HUDEP-2 (cell line): ENCODE measurements around the gene HNRNPCL1.
"Not testable (repeated sequence)": the region's sequence is repeated elsewhere in the genome, so short reads cannot be mapped to it uniquely, and the experiment has no call there.

Experiments used
- DNase-seq, 76 experiments: peaks; one replicate each; lab custom pipeline; 2025; ENCODE audit not compliant: unreplicated experiment in 76 of 76; lab: John Stamatoyannopoulos, UW

HNRNPCL1 gene

DNA sequence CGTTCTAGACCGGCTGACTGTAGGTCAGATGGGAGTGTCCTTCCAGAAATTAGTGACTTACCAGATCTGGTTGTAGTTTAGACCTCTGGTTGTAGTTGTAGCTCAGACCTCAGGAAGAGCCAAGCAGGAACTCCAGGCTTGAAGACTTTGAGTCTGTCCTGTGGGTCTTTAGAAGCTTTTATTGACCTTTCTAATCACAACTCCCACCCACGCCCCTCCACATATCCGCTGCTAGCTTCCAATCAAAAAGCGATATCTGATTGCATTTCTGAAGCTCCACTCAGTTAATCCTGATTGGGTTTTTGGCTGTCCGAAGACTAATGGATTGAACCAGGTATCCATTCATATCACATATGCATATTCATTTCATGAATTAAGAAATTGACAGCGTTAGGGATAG lies at the start of gene HNRNPCL1:
Gene HNRNPCL1 (minus strand): TSS at position 101 of the 400 bp plus-strand sequence. CDS start 431 bp downstream, outside the sequence.
- not testable (repeated sequence) for DNase-seq

DNA sequence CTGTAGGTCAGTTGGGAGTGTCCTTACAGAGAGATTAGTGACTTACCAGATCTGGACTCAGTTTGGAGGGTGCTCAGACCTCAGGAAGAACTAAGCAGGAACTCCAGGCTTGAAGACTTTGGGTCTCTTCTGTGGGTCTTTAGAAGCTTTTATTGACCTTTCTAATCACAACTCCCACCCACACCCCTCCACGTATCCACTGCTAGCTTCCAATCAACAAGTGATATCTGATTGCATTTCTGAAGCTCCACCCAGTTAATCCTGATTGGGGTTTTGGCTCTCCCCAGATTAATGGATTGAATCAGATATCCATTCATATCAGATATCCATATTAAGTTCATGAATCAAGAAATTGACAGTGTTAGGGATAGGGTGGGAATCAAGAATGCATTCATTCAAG lies 49.6 kb upstream of the HNRNPCL1 start, which contains the start of gene PRAMEF10:
Gene PRAMEF10 (minus strand): TSS at position 101 of the 400 bp plus-strand sequence. CDS start 2,423 bp downstream, outside the sequence.
- DNase-seq, result not testable (repeated sequence)

DNA sequence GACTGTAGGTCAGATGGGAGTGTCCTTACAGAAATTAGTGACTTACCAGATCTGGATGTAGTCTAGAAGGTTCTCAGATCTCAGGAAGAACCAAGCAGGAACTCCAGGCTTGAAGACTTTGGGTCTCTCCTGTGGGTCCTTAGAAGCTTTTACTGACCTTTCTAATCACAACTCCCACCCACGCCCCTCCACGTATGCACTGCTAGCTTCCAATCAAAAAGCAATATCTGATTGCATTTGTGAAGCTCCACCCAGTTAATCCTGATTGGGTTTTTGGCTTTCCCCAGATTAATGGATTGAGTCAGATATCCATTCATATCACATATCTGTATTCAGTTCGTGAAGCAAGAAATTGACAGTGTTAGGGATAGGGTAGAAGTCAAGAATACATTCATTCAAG lies 37.6 kb upstream of the HNRNPCL1 start, which contains the start of gene PRAMEF4:
Gene PRAMEF4 (minus strand): TSS at position 101 of the 400 bp plus-strand sequence. CDS start 2,807 bp downstream, outside the sequence.
- DNase-seq, result not testable (repeated sequence)

- not testable (repeated sequence) for DNase-seq
Measured at GRCh38 chr1:12878453-12878852, 29.9 kb upstream of the HNRNPCL1 start.

DNA sequence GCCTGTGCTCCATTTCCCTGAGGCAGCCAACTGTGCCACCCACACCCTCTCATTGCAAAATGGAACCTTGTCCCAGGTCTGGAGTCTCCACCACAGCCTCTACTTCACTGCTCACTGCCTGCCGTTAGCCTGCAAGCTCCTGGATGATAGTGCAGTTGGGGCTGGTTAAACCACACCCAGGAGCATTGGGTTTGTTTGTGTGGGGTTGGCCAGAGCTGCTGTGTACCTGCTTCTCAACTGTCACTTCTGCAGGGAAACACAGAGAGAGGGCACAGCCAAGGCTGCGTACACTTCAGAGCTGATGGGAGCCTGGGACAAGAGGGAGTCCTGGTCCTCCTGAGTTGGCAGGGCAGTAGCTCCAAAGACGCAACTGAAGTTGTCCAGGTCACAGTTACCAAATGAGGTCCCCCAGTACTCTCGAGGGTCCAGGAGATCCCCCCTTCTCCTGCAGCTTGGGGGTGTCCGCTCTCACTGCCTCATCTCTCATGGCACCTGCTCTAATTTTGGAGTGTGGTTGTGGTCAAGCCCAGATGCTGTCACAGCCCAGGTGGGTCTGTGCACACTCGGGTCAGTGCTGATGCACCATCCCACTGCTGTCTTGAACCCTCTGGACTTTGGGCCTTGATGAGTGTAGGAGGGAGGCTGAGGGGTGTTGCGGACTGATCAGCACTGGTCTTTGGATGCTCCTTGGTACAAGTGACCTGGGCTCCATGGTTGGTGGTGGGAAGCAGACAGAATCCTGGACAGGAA lies 14.8 kb upstream of the HNRNPCL1 start:
- DNase-seq, result not testable (repeated sequence)

- not testable (repeated sequence) for DNase-seq
Measured at GRCh38 chr1:12856786-12857185, 8.3 kb upstream of the HNRNPCL1 start, which contains the start of gene PRAMEF2. PRAMEF2 (plus strand) TSS chr1:12857086; CDS start chr1:12859010, 1,924 bp downstream.

- DNase-seq, result no peak
Measured at GRCh38 chr1:12851779-12852178, 3.3 kb upstream of the HNRNPCL1 start.

DNA sequence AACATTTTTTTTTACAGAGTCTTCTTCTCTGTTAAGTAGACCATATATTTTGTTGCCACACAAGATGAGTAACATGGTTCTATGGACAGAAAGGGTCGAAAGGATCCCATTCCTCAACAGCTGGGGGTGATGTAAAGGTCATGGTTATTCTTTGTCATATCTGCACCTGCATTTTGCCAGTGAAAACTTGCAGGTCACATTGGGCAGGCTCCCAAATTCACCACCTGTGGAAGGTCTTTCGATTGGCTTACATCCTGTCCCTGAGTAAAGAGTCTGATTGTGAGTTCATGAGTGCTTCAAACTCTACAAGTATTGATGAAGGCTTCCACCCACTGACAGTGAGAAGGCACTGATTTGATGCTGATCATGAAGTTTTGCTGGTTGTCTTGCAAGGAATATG lies 15.3 kb downstream of the HNRNPCL1 start:
- not testable (repeated sequence) for DNase-seq

DNA sequence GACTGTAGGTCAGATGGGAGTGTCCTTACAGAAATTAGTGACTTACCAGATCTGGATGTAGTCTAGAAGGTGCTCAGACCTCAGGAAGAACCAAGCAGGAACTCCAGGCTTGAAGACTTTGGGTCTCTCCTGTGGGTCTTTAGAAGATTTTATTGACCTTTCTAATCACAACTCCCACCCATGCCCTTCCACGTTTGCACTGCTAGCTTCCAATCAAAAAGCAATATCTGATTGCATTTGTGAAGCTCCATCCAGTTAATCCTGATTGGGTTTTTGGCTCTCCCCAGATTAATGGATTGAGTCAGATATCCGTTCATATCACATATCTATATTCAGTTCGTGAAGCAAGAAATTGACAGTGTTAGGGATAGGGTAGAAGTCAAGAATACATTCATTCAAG lies 17.2 kb downstream of the HNRNPCL1 start, which contains the start of gene PRAMEF11:
Gene PRAMEF11 (minus strand): TSS at position 101 of the 400 bp plus-strand sequence. CDS start 2,621 bp downstream, outside the sequence.
- not testable (repeated sequence) for DNase-seq

- not testable (repeated sequence) for DNase-seq
Measured at GRCh38 chr1:12819061-12819460, 29.5 kb downstream of the HNRNPCL1 start.

DNA sequence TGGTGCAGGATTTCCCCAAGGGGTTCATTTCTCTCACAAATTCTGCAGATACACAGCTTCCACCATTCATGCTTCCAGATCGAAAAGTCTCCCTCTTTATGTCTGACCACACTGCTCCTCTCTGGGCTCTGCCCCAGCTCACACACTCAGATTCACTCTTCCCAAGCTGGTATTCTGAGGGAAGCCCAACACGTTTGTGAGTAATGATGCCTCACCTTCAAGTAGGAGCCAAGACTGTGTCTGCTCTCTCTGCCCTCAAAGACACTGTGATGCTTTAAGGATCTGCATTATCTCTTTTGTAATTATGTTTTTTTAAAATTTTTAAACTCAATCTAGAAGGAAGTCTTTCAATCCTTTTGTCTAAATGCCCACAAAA lies 37.1 kb downstream of the HNRNPCL1 start:
- no peak for DNase-seq

GRCh38 chr1:12810691-12811408 lies 37.7 kb downstream of the HNRNPCL1 start:
- DNase-seq, result no peak

DNA sequence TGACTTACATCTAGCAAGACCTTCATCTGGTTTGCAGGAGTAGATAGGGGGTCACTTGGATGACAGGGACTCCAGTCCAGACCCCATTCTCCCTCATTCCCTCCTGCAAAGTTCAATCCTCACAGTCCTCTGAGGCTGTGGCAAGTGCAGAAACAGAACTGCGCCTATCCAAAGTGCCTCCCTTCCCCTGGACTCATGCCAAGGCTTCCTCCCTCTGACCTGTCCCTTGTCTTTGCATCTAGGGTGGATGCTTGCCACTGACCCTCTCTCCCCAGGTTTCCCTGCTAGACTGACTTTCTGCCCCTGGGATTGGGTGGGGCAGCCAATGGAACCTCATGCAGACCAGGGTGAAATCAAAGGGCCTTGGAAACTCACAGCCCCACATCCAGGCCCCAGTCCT lies 38.6 kb downstream of the HNRNPCL1 start:
- no peak for DNase-seq

GRCh38 chr1:12799730-12800129 lies 48.8 kb downstream of the HNRNPCL1 start:
- DNase-seq, result no peak

GRCh38 chr1:12798911-12799310 lies 49.6 kb downstream of the HNRNPCL1 start:
- DNase-seq, result no peak
